NAMALWA (cell line): Measurements from ENCODE around the gene TRIM65.
A peak's percentile ranks its signal among the peaks of the same experiment; 100 is the strongest.
"Not testable (repeated sequence)": the region's sequence is repeated elsewhere in the genome, so short reads cannot be mapped to it uniquely, and the experiment has no call there.

Source experiments
- DNase-seq: peaks from one replicate; pipeline ENCODE4 v3.0.0-alpha.2; 2015; ENCODE audit warnings: low spot score

The TRIM65 gene

DNA sequence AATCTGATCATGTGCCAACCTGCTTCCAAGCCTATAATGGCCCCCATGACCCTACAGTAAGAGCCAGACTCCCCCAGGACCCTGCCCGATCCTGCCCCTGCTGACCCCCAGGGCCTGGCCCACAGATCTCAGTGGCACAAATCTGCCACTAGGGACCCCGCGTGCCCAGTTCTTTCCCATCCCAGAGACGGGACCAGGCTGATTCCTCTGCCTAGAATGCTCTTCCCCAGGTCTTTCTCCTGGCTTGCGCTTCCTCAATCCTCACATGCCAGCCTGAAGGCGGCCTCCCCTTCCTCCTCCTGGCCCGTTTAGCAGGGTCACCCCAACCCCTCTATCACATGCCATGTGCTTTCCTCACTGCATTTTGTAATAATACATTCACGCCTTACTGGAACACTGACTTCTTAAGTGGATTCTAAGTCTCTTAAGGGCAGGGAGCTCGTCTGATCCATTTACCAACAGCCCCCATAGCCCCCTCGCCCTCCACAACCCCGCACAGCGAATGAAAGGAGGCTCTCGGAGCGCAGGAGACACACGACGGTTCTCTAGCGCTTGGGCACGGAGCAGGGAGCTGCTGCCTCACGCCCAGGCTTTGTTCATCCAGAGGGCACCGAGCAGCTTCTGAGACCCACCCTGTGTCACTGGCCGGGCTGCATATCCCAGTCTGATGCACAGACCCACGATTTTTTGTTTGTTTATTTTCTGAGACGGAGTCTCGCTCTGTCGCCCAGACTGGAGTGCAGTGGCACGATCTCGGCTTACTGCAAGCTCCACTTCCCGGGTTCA lies 1.2 kb downstream of the TRIM65 start:
- DNase-seq = peak; percentile 35

DNA sequence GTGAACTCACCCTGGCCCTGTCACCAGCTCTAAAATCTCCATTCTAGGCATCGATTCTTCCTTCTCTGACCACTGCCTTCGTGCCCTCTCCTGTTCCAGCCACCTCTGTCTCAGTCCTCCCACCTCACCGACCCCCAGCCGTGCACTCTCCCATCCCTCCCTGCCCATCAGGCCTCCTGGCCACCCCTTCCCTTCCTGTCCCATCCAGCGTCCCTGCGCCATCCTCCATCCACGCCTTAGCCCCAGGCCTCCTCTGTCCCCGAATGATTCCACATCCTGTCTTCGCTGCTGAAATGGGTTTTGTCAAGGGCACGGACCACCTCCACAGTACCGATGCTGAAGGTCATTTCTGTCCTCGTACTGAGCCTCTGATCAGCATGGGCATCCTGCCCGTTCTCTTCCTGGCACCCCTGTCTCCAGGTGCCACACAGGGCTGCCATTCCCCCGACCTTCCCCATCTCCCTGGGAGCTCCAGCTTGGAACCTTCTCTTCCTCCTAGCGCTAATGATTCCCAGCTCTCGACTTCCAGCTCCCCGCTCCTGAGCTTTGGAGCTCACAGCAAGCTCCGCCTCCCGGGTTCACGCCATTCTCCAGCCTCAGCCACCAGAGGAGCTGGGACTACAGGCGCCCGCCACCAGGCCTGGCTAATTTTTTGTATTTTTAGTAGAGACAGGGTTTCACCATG lies 2.6 kb downstream of the TRIM65 start:
- DNase-seq = no peak

DNA sequence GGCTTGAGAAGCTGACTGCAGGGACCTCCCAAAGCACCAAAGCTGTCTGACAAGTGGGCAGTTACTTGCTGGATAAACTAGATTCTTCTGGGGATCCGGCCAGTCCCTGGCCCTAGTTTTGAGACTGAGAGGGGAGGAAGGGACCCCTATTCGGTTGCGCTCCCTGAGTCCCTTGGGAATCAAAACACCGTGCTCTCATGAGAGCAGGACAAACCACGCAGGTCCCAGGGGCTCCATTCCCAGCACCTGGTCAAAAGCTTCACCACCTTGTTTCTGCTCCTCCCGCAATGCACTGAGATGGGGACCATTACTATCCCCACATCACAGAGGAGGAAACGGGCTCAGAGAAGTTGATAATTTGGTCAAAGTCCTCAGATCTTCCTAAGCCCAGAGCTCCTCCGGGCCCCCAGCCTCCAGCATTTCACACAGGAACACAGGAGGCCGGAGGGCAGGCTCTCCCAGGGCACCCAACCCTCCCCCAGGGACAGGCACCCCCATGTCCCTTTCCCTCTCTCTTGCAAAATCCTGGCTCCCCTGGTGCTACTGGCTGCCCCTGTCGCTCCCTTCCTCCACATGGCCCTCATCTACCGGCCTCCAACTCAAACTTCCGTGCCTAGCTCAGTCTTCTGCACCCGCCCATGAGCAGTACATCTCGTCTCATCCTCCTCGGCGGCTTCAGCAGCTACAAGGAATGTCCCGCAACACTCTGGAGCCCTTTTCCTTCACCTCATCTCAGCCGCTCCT lies 3.3 kb downstream of the TRIM65 start:
- DNase-seq = no peak

- DNase-seq = no peak
These were observed 4.1 kb downstream of the TRIM65 start for GRCh38 chr17:75892556-75893224.

DNA sequence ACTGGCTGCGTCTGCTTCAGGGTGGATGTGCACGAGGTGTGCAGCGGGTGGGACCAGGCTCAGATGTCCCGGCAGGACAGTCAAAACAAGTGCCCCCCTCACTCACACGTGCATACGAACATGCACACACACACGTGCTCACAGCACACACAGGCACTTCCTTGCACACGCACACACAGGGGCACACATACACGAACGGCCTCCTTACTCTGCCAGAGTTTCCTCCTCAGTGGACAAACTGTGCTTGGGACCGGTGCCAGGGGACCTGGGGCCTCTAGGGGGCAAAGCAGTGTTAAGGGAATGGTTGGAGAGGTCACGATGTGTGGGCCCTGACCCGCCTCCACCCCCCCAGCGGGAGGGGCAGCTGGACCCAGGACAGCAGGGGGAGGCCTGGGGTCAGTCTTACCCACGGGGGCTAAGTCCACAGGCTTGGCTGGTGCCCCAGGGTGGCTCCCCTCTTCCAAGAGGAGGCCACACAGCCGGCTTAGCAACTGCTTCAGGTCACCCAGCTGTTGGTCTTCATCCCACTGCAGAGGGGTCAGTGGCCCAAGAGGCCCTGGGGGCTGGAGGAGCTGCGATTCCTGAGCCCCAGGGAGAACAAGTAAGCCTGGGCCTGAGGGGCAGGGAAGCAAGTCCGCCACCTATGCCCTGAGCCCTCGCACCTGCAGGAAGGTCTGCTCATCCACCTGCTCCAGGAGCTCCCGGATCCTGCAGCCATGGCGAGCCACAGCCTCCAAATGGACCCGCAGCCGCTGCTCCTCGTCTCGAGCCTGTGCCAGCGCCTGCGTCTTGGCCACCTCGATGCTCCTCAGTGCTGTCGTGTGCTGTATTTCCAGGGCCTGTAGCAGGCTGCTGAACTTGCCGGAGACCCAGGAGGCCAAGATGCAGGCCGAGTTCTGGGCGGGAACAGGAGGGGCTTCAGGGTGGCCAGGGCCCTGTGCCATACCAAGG lies 4.9 kb downstream of the TRIM65 start:
- no peak for DNase-seq

- DNase-seq = no peak
These were observed 5.6 kb downstream of the TRIM65 start for GRCh38 chr17:75891022-75891604.

- no peak for DNase-seq
These were observed 7.3 kb downstream of the TRIM65 start for GRCh38 chr17:75889454-75889853.

DNA sequence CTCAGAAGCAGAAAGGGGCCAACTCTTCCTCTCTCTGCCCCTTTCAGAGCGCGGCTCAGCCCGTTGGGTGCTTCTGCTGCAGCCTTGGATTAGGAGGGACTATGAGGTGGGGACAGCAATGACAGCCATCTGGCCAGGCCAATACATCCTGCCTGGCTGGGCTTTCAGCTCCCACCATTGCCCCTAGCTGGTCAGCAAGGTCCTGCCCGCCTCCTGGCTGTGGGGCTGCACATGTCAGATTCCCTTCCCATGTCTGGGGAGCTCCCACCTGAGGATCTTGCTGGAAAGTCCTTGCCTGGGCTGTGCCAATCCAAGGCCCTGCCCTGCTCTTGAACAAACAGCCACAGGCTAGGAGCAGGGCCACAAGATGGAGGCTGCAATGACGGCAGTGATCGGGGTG lies 8.3 kb downstream of the TRIM65 start:
- DNase-seq = no peak

GRCh38 chr17:75885860-75886259 lies 10.9 kb downstream of the TRIM65 start:
- not testable (repeated sequence) for DNase-seq

- DNase-seq = no peak
These were observed 11.3 kb downstream of the TRIM65 start for GRCh38 chr17:75885431-75885830.

DNA sequence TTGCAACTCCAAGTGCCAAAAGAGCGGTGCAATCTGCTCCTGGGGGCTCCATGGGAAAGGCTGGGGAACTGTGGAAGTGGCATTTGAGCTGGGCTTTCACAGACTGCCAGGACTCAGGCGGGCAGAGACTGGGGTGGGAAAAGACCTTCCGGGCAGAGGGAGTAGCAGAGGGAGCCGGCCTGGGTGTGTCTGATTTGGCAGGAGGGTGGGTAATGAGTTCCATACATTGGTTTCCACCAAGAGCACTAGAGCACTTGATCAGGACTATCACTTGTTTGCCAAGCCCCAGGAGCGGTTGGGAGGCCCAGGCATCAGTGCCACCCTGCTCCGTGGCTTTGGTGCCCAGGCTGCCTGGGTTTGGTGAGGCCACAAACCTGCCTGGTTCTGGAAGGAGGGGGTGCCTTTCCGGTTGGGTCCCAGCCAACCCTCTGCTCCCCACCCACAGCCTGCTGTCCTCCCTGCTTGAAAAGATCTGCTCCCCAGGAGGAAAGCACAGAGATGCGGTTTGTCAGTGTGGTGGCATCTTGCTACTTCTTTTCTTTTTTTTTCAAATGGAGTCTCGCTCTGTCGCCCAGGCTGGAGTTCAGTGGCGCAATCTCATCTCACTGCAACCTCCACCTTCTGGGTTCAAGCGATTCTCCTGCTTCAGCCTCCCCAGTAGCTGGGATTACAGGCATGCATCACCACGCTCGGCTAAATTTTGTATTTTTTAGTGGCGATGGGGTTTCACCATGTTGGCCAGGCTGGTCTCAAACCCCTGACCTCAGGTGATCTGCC lies 14.9 kb downstream of the TRIM65 start:
- DNase-seq = no peak

DNA sequence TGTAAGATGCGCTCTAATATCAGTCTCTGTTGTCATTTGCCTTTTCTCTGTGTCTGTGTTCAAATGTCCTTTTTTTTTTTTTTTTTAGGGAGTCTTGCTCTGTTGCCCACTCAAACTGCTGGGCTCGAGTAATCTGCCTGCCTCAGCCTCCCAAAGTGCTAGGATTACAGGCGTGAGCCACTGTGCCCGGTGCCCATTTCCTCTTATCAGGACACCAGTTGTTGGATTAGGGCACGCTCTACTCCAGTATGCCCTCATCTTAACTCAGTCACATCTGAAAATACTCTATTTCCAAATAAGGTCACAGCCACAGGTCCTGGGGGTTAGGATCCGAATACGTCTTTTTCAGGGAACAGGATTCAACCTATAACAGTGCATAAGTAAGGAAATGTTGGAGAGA lies 16.5 kb downstream of the TRIM65 start:
- no peak for DNase-seq

- DNase-seq = no peak
These were observed 18.4 kb downstream of the TRIM65 start, which contains the start of gene TRIM47 for GRCh38 chr17:75878174-75878998. TSS of gene TRIM47 (minus strand) at chr17:75878581. CDS start at chr17:75878548, 33 bp downstream.

DNA sequence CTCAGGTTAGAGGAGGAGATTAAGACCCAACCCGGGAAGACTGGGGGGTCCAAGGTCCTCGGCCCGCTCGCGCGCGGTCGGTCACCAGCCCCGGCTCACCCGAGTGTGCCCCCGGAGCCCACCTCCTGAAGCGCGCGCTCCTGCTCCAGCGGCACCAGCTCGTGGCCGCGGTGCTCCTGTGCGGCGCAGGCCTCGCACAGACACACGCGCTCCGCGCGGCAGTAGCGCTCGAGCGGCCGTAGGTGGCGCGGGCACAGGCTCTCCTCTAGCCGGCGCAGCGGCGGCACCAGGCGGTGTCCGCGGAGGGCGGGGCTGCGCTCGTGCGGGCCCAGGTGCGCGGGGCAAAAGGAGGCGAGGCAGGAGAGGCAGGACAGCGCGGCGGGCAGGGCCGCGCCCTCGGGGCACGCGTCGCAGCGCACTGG lies 19.0 kb downstream of the TRIM65 start:
- DNase-seq = peak; percentile 70

DNA sequence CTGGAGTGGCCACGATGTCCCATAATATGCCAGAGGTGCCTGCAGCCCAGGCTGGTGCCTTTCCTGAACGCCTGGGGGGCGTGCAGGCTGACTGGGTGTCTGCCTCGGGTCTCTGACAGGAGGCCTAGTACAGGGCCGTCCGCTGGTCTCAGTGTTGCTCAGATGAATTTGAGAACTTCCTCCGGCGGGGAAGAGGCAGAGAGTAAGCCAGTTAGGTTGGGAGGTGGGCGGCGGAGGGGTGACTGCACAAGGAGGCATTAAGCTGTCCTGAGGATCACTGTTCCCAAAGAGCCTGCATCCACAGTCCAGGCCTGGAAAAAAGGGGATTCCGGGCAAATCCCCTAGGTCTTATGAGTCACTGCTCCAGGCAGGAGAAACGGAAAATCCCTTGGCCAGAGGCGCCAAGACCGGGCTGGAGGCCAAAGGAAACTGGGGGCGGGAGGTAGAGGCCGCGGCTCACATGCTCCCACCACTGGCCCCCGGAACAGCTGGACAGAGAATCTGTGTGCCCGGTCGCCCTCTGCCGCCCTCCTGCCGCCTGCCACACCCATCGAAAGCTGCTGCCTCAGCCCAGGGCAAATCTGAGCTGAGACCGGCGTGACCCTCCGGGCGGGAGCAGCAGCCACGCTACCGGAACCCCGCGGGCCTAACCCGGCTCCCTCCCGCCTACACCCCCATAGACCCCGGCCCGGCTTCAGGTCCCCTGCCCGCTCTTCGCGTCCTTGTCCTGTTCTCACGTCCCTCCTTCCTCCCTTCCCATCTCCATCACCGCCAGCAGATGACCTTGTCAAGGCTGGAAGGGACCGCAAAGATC lies 19.6 kb downstream of the TRIM65 start:
- DNase-seq = peak; percentile 45

GRCh38 chr17:75876190-75876937 lies 20.4 kb downstream of the TRIM65 start:
- DNase-seq = peak; percentile 86

DNA sequence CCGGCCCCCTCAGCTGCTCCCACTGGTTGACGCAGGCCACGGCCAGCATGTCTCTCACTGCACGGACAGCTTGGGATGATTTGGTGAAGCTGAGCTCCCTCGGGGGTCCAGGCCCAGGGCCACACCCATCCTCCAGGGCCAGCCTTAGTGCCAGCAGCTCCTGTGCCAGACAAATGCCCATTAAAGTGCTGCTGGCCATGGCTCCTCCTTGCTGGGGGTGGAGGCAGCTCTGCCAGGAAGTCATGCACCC lies 20.9 kb downstream of the TRIM65 start:
- DNase-seq = no peak
